Neural cell (in vitro differentiated cells): ENCODE measurements around the gene DNMT3L. TPM values are rescaled to one million over a fixed set of nuclear protein-coding genes. Genes with fewer than 3 reads are reported as not detected.

ENCODE experiments used
- H2AFZ ChIP-seq: fragments of 200-600, 300-800 bp; sonication (generic), shearing (Covaris generic); 2 replicates; pipeline ENCODE4 v1.6.0; 2014; ENCODE audit warnings: low read depth, mild to moderate bottlenecking, antibody characterized with exemption, low read length, moderate library complexity
- H3F3A ChIP-seq: fragments of 200-600 bp; shearing (Covaris generic); 2 replicates; pipeline ENCODE4 v1.6.1; 2016; ENCODE audit warnings: mild to moderate bottlenecking, moderate library complexity, mixed read lengths, antibody characterized with exemption, low read length; ENCODE audit not compliant: insufficient read depth, poor library complexity, severe bottlenecking
- H3K27ac ChIP-seq: fragments of 200-600, 300-800 bp; sonication (generic), shearing (Covaris generic); 2 replicates; pipeline ENCODE4 v1.5.1; 2014; ENCODE audit warnings: mild to moderate bottlenecking, low read length, moderate library complexity
- H3K27me3 ChIP-seq: fragments of 300-800, 200-600 bp; sonication (generic), shearing (Covaris generic); 2 replicates; pipeline ENCODE4 v1.6.0; 2014; ENCODE audit warnings: mild to moderate bottlenecking, low read depth, low read length, moderate library complexity; ENCODE audit not compliant: insufficient read depth
- H3K36me3 ChIP-seq: fragments of 300-800, 200-600 bp; sonication (generic), shearing (Covaris generic); 2 replicates; pipeline ENCODE4 v1.5.1; 2014; ENCODE audit warnings: mild to moderate bottlenecking, antibody characterized with exemption, low read length, moderate library complexity; ENCODE audit not compliant: insufficient read depth
- H3K4me2 ChIP-seq: fragments of 300-800, 200-600 bp; sonication (generic), shearing (Covaris generic); 2 replicates; pipeline ENCODE4 v1.6.0; 2014; ENCODE audit warnings: mild to moderate bottlenecking, low read length
- H3K4me3 ChIP-seq: fragments of 300-800, 200-600 bp; sonication (generic), shearing (Covaris generic); 2 replicates; pipeline ENCODE4 v1.5.1; 2014; ENCODE audit warnings: mild to moderate bottlenecking, low read length, moderate library complexity
- H3K79me2 ChIP-seq: fragments of 200-600 bp; shearing (Covaris generic); replicated peaks from 2 replicates; pipeline ENCODE4 v1.6.0; 2014; ENCODE audit warnings: mild to moderate bottlenecking, low read length, moderate library complexity; ENCODE audit not compliant: insufficient read depth
- H3K9ac ChIP-seq: fragments of 300-800, 200-600 bp; sonication (generic), shearing (Covaris generic); 2 replicates; pipeline ENCODE4 v1.6.1; 2016; ENCODE audit warnings: mild to moderate bottlenecking, low read length, mixed read lengths
- H3K9me2 ChIP-seq: fragments of 200-600 bp; shearing (Covaris generic); 2 replicates; pipeline ENCODE4 v1.6.1; 2016; ENCODE audit warnings: mild to moderate bottlenecking, low read length, mixed read lengths; ENCODE audit not compliant: insufficient read depth
- H3K9me3 ChIP-seq: fragments of 200-600, 300-800 bp; sonication (generic), shearing (Covaris generic); 2 replicates; pipeline ENCODE4 v1.6.1; 2016; ENCODE audit warnings: mild to moderate bottlenecking, mixed run types, low read length, moderate library complexity, mixed read lengths
- H4K20me1 ChIP-seq: fragments of 200-600 bp; shearing (Covaris generic); 2 replicates; pipeline ENCODE4 v1.6.1; 2016; ENCODE audit warnings: mild to moderate bottlenecking, mixed run types; ENCODE audit not compliant: insufficient read depth
- EP300 ChIP-seq: fragments of 450-650 bp; conservative IDR thresholded peaks from 2 replicates; pipeline ENCODE4 v1.6.1; 2014; ENCODE audit warnings: antibody characterized with exemption, mild to moderate bottlenecking, moderate library complexity; ENCODE audit not compliant: poor library complexity, severe bottlenecking
- EZH2 ChIP-seq: fragments of 200-600, 300-800 bp; shearing (Covaris generic), sonication (generic); IDR thresholded peaks from 2 replicates; pipeline ENCODE4 v1.6.1; 2014; ENCODE audit warnings: antibody characterized with exemption, low read length, borderline replicate concordance, mild to moderate bottlenecking; ENCODE audit not compliant: insufficient read depth, poor library complexity, severe bottlenecking
- MXI1 ChIP-seq: fragments of 450-650 bp; conservative IDR thresholded peaks from 2 replicates; pipeline ENCODE4 v1.6.1; 2014; ENCODE audit warnings: antibody characterized with exemption, mild to moderate bottlenecking; ENCODE audit not compliant: poor library complexity, severe bottlenecking
- POLR2AphosphoS5 ChIP-seq: IDR thresholded peaks from 2 replicates; pipeline ENCODE4 v1.6.1; 2012
- RAD21 ChIP-seq: fragments of 450-650 bp; conservative IDR thresholded peaks from 2 replicates; pipeline ENCODE4 v1.6.1; 2014; ENCODE audit warnings: antibody characterized with exemption, mild to moderate bottlenecking, moderate library complexity
- SMC3 ChIP-seq: fragments of 450-650 bp; conservative IDR thresholded peaks from 2 replicates; pipeline ENCODE4 v1.6.1; 2014; ENCODE audit warnings: antibody characterized with exemption, mild to moderate bottlenecking, moderate library complexity; ENCODE audit not compliant: poor library complexity
- TAF1 ChIP-seq: IDR thresholded peaks from 2 replicates; pipeline ENCODE4 v1.6.1; 2012; ENCODE audit warnings: low read depth
- polyA plus RNA-seq: library from polyadenylated mRNA; depleted of rRNA; stranded (reverse); fragments of >200 nt; gene quantifications from 2 replicates; pipeline ENCODE4 v1.2.3, GENCODE V29; 2014
- TF ChIP-seq, protein P1 (sequence below): fragments of 450-650 bp; IDR thresholded peaks from 2 replicates; pipeline ENCODE4 v1.5.1; 2014; ENCODE audit warnings: antibody characterized with exemption, mild to moderate bottlenecking, moderate library complexity; ENCODE audit not compliant: poor library complexity, severe bottlenecking
- TF ChIP-seq, protein P2 (sequence below): IDR thresholded peaks from 2 replicates; pipeline ENCODE4 v1.6.1; 2012; ENCODE audit warnings: borderline replicate concordance

DNMT3L gene
- polyA plus RNA-seq, 1 donor from 2014 or later, result not detected

DNA sequence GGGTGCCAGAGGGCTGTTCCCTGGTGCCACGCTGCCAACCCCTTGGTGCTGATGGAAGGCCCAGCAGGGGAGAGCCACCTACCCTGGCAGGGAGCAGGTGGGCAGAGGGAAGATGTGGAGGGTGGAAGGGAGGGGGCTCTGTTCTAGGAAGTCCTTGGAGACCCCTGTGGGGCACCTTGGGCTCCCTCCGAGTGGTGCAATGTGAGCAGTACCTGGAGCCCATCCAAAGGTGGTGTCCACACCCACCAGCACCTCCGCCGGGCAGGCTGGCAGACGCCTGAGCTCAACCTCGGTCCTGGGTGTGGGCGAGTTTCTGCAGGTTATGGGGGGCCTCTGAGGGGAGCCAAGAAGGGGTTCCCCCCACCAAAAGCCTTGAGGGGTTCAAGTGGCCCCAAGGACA lies 11.3 kb upstream of the DNMT3L start:
- no peaks in the 10 kb centered on the region for H3F3A ChIP-seq
- TF ChIP-seq, protein P1, sequence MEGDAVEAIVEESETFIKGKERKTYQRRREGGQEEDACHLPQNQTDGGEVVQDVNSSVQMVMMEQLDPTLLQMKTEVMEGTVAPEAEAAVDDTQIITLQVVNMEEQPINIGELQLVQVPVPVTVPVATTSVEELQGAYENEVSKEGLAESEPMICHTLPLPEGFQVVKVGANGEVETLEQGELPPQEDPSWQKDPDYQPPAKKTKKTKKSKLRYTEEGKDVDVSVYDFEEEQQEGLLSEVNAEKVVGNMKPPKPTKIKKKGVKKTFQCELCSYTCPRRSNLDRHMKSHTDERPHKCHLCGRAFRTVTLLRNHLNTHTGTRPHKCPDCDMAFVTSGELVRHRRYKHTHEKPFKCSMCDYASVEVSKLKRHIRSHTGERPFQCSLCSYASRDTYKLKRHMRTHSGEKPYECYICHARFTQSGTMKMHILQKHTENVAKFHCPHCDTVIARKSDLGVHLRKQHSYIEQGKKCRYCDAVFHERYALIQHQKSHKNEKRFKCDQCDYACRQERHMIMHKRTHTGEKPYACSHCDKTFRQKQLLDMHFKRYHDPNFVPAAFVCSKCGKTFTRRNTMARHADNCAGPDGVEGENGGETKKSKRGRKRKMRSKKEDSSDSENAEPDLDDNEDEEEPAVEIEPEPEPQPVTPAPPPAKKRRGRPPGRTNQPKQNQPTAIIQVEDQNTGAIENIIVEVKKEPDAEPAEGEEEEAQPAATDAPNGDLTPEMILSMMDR, result no peak
- no peak for TF ChIP-seq POLR2AphosphoS5
- H3K36me3 ChIP-seq, result no peaks in the 10 kb centered on the region
- H3K9me2 ChIP-seq, result no peaks in the 10 kb centered on the region
- H3K9me3 ChIP-seq, result no peaks in the 10 kb centered on the region
- no peaks in the 10 kb centered on the region for H3K79me2 ChIP-seq
- no peaks in the 10 kb centered on the region for H4K20me1 ChIP-seq
- H2AFZ ChIP-seq, result no peak overlapping the region
- no peaks in the 10 kb centered on the region for H3K27me3 ChIP-seq
- no peak overlapping the region for H3K4me3 ChIP-seq
- no peak overlapping the region for H3K4me2 ChIP-seq
- H3K27ac ChIP-seq, result no peak overlapping the region
- no peak overlapping the region for H3K9ac ChIP-seq

DNA sequence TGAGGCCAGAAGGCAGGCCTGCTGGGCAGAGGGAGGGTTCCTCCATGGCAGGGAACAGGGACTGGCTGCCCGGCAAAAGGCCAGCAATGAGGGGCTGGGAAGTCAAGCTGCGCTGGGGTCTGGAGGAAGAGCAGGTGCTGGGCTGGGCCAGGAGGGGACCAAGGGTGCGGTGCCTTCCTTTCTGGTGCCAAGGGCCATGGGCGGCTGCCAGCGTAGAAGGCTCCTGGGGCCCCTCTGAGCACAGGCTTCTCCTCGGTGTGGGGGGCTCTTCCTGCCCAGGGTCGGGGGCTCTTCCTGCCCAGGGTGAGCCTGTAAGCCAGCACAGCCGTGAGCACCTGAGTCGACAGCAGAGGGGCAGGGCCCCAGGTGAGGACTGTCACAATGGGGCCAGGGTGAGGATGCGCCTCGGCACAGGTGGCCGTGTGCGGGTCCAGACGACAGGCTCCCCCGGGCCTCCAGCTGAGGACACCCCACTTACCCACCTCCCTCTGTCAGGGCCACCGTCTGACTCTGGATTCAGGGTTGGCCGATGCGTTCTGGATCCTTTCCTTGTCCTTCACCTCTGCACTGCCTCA lies 10.7 kb upstream of the DNMT3L start:
- Histone ChIP-seq H2AFZ (no peak overlapping the region), H3K27ac (no peak overlapping the region), H3K27me3 (no peaks in the 10 kb centered on the region), H3K4me3 (no peak overlapping the region), H3F3A (no peaks in the 10 kb centered on the region), H3K9me3 (no peaks in the 10 kb centered on the region), H3K9ac (no peak overlapping the region), H3K4me2 (no peak overlapping the region), H4K20me1 (no peaks in the 10 kb centered on the region), H3K36me3 (no peaks in the 10 kb centered on the region), H3K79me2 (no peaks in the 10 kb centered on the region), H3K9me2 (no peaks in the 10 kb centered on the region)
- TF ChIP-seq POLR2AphosphoS5, result no peak
- TF ChIP-seq, protein P2, sequence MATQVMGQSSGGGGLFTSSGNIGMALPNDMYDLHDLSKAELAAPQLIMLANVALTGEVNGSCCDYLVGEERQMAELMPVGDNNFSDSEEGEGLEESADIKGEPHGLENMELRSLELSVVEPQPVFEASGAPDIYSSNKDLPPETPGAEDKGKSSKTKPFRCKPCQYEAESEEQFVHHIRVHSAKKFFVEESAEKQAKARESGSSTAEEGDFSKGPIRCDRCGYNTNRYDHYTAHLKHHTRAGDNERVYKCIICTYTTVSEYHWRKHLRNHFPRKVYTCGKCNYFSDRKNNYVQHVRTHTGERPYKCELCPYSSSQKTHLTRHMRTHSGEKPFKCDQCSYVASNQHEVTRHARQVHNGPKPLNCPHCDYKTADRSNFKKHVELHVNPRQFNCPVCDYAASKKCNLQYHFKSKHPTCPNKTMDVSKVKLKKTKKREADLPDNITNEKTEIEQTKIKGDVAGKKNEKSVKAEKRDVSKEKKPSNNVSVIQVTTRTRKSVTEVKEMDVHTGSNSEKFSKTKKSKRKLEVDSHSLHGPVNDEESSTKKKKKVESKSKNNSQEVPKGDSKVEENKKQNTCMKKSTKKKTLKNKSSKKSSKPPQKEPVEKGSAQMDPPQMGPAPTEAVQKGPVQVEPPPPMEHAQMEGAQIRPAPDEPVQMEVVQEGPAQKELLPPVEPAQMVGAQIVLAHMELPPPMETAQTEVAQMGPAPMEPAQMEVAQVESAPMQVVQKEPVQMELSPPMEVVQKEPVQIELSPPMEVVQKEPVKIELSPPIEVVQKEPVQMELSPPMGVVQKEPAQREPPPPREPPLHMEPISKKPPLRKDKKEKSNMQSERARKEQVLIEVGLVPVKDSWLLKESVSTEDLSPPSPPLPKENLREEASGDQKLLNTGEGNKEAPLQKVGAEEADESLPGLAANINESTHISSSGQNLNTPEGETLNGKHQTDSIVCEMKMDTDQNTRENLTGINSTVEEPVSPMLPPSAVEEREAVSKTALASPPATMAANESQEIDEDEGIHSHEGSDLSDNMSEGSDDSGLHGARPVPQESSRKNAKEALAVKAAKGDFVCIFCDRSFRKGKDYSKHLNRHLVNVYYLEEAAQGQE, result no peak
- TF ChIP-seq EP300, result no peak
- TF ChIP-seq, protein P1, result no peak
- no peak for TF ChIP-seq EZH2
- no peak for TF ChIP-seq RAD21
- no peak for TF ChIP-seq SMC3
- TF ChIP-seq MXI1, result no peak
- no peak for TF ChIP-seq TAF1
